HEK293 (cell line): ENCODE data around the gene SCD.

ENCODE experiments used
- CTCF ChIA-PET: fragments of 350-600 bp; formaldehyde crosslinking; extraction: SDS; loops from one replicate; lab custom pipeline; 2021; ENCODE audit warnings: antibody characterized with exemption; lab: Yijun Ruan, JAX
- POLR2A ChIA-PET: fragments of 300-600 bp; formaldehyde crosslinking; extraction: SDS; loops from one replicate; lab custom pipeline; 2020; ENCODE audit warnings: antibody characterized with exemption, inconsistent platforms; lab: Yijun Ruan, JAX
- H3K27ac ChIP-seq: fragments of 200-500 bp; sonication (Bioruptor generic); 2 replicates; pipeline ENCODE4 v1.5.1; 2014; ENCODE audit warnings: low read depth, low read length, control low read depth, inconsistent platforms; ENCODE audit errors: extremely low read depth
- H3K36me3 ChIP-seq, 2 experiments: fragments of 200-500 bp in 1 of 2; sonication (Bioruptor generic) in 1 of 2; 1 replicate in 1 of 2; 2 replicates in 1 of 2; pipeline ENCODE4 v1.5.1; 2014 to 2017; ENCODE audit warnings: inconsistent platforms in 2 of 2, low read length in 2 of 2; ENCODE audit not compliant: control insufficient read depth in 2 of 2, insufficient read depth in 1 of 2
- H3K4me1 ChIP-seq: fragments of 200-500 bp; sonication (Bioruptor generic); 2 replicates; pipeline ENCODE4 v1.5.1; 2014; ENCODE audit warnings: mild to moderate bottlenecking, low read length, inconsistent platforms; ENCODE audit not compliant: control insufficient read depth, insufficient read depth
- H3K4me3 ChIP-seq: 2 replicates; pipeline ENCODE4 v1.5.1; 2011; ENCODE audit warnings: low read depth, mild to moderate bottlenecking, control low read depth, low read length, moderate library complexity
- H3K9me3 ChIP-seq: fragments of 200-500 bp; sonication (Bioruptor generic); 2 replicates; pipeline ENCODE4 v1.5.1; 2014; ENCODE audit warnings: low read depth, low read length, inconsistent platforms; ENCODE audit not compliant: control insufficient read depth, insufficient read depth
- MZF1 ChIP-seq: fragments of 450-650 bp; formaldehyde crosslinking; IDR thresholded peaks from 2 replicates; pipeline ENCODE4 v1.5.1; 2017; ENCODE audit warnings: missing biosample characterization, missing genetic modification characterization, borderline replicate concordance
- ZBTB20 ChIP-seq: fragments of 450-650 bp; formaldehyde crosslinking; IDR thresholded peaks from 2 replicates; pipeline ENCODE4 v1.5.1; 2016; ENCODE audit warnings: missing biosample characterization, missing genetic modification characterization
- ZNF658 ChIP-seq: fragments of 450-650 bp; formaldehyde crosslinking; IDR thresholded peaks from 2 replicates; pipeline ENCODE4; 2016; ENCODE audit warnings: missing biosample characterization, missing genetic modification characterization
- TF ChIP-seq, protein P1 (sequence below): fragments of 450-650 bp; formaldehyde crosslinking; IDR thresholded peaks from 2 replicates; pipeline ENCODE4 v1.5.1; 2016; ENCODE audit warnings: missing biosample characterization, missing genetic modification characterization

SCD gene

DNA sequence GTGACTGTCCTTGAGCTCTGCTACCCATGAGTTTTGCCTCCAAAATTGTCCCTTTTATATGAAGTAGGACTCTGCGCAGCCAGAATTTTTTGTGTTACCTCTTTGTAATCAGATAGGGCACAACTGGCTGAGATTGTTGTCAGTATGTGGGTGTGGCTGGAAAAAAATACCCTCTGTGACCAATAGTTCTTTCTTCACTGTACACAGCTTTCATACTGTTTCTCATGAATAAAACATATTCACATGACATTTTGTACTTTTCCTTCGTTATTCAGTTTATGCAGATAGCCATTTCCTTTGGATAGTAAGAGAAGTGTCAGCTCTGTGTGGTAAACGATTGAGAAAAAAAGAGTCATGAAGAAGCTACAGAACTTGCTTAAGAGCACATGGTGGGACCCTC lies 66.1 kb downstream of the SCD start:
- Histone ChIP-seq H3K27ac (no peak overlapping the region), H3K36me3 (no peaks in the 10 kb centered on the region), H3K4me1 (peaks cover 4% of the 10 kb centered on the region; the same call in 1 of the 2 replicates), H3K4me3 (no peak overlapping the region), H3K9me3 (no peaks in the 10 kb centered on the region)
- CTCF ChIA-PET, result interaction anchor here (1.9 kb wide), 1 partner anchor 20 kb away, joined by 8 read pairs; no protein-coding TSS in a partner anchor
- TF ChIP-seq ZBTB20 (tag by site-specific recombination) (no peak), MZF1 (tag by site-specific recombination) (no peak), ZNF658 (no peak)
- TF ChIP-seq, protein P1, sequence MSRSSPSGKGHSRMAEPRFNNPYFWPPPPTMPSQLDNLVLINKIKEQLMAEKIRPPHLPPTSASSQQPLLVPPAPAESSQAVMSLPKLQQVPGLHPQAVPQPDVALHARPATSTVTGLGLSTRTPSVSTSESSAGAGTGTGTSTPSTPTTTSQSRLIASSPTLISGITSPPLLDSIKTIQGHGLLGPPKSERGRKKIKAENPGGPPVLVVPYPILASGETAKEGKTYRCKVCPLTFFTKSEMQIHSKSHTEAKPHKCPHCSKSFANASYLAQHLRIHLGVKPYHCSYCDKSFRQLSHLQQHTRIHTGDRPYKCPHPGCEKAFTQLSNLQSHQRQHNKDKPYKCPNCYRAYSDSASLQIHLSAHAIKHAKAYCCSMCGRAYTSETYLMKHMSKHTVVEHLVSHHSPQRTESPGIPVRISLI (tag by site-specific recombination), result no peak
- POLR2A ChIA-PET, result interaction anchor here (1.5 kb wide), 1 partner anchor 67 kb away, joined by 3 read pairs; no protein-coding TSS in a partner anchor
